GM12878 (cell line): ENCODE results near the gene PLIN3. TPM values are rescaled to one million over a fixed set of nuclear protein-coding genes. Genes with fewer than 3 reads are reported as not detected.

Experiments
- ASH2L ChIP-seq: fragments of 300-600, 200-600 bp; sonication (generic); IDR thresholded peaks from 2 replicates; pipeline ENCODE4 v1.6.1; 2017; ENCODE audit warnings: low read depth, mild to moderate bottlenecking, borderline replicate concordance
- CBX5 ChIP-seq: sonication (generic); IDR thresholded peaks from 2 replicates; pipeline ENCODE4 v1.6.1; 2016; ENCODE audit warnings: low read depth, moderate library complexity, mild to moderate bottlenecking, inconsistent platforms
- FOS ChIP-seq: IDR thresholded peaks from 3 replicates; pipeline ENCODE4 v1.6.1; 2011; ENCODE audit warnings: borderline replicate concordance; ENCODE audit not compliant: insufficient read length; ENCODE audit errors: extremely low read depth
- GABPA ChIP-seq: IDR thresholded peaks from 2 replicates; pipeline ENCODE4 v1.6.1; 2014; ENCODE audit warnings: antibody characterized with exemption, low read depth, mild to moderate bottlenecking, inconsistent platforms
- NFIC ChIP-seq: IDR thresholded peaks from 2 replicates; pipeline ENCODE4 v1.6.1; 2012; ENCODE audit warnings: low read depth, mild to moderate bottlenecking, inconsistent platforms, low read length, moderate library complexity
- PAX8 ChIP-seq: fragments of 450-650 bp; IDR thresholded peaks from 2 replicates; pipeline ENCODE4 v1.6.1; 2017; ENCODE audit warnings: mild to moderate bottlenecking, moderate library complexity
- RBBP5 ChIP-seq: fragments of 200-600 bp; sonication (generic); conservative IDR thresholded peaks from 2 replicates; pipeline ENCODE4 v1.6.1; 2016
- SIX5 ChIP-seq: IDR thresholded peaks from 2 replicates; pipeline ENCODE4 v1.6.1; 2011; ENCODE audit warnings: mild to moderate bottlenecking, low read depth, low read length, moderate library complexity; ENCODE audit not compliant: severe bottlenecking
- TCF12 ChIP-seq: IDR thresholded peaks from 2 replicates; pipeline ENCODE4 v1.6.1; 2011; ENCODE audit warnings: low read depth, mild to moderate bottlenecking, low read length
- YBX1 ChIP-seq: fragments of 450-650 bp; IDR thresholded peaks from 2 replicates; pipeline ENCODE4 v1.6.1; 2016; ENCODE audit warnings: antibody characterized with exemption
- YY1 ChIP-seq: IDR thresholded peaks from 2 replicates; pipeline ENCODE4 v1.6.1; 2011; ENCODE audit warnings: low read depth, mild to moderate bottlenecking, low read length
- ZBED1 ChIP-seq: IDR thresholded peaks from 2 replicates; pipeline ENCODE4 v1.6.1; 2016; ENCODE audit warnings: borderline replicate concordance
- ZNF384 ChIP-seq: IDR thresholded peaks from 2 replicates; pipeline ENCODE4 v1.6.1; 2012; ENCODE audit warnings: low read depth, mild to moderate bottlenecking, low read length, improper control_type of control experiment, borderline replicate concordance
- polyA plus RNA-seq, 11 experiments: library from polyadenylated mRNA; depleted of rRNA in 4 of 11; unstranded in 6 of 11; stranded (reverse) in 5 of 11; fragments of >200 nt; fragmentation: Nextera tagmentation in 4 of 11; fragmentation: Illumina TruSeq in 1 of 11; extraction: Ambion mirVana in 4 of 11; extraction: Trizol in 1 of 11; gene quantifications; 1 replicate in 1 of 11; 2 replicates in 10 of 11; pipeline versions ENCODE4 v1.2.1 to v1.2.3, GENCODE V29; 2011 to 2016; ENCODE audit warnings: inconsistent platforms in 2 of 11, missing spikeins in 2 of 11, low read depth in 1 of 11
- total RNA-seq, 4 experiments: library from RNA; depleted of rRNA in 3 of 4; stranded (reverse); fragments of >200 nt in 3 of 4; fragmentation: Illumina TruSeq in 1 of 4; extraction: Trizol in 1 of 4; gene quantifications; 2 replicates each; pipeline versions ENCODE4 v1.2.1 to v1.2.3, GENCODE V29; 2013 to 2021
- TF ChIP-seq, protein P1 (sequence below): fragments of 150-350 bp; IDR thresholded peaks from 2 replicates; pipeline ENCODE4 v1.6.1; 2014; ENCODE audit warnings: mild to moderate bottlenecking, low read depth, low read length
- TF ChIP-seq, protein P2 (sequence below): IDR thresholded peaks from 2 replicates; pipeline ENCODE4 v1.6.1; 2011; ENCODE audit warnings: mild to moderate bottlenecking, low read depth, low read length, moderate library complexity; ENCODE audit not compliant: insufficient replicate concordance
- TF ChIP-seq, protein P3 (sequence below): fragments of 450-650 bp; IDR thresholded peaks from 2 replicates; pipeline ENCODE4 v1.6.1; 2018; ENCODE audit warnings: mild to moderate bottlenecking, low read depth, moderate library complexity; ENCODE audit not compliant: partially characterized antibody
- TF ChIP-seq, protein P4 (sequence below): fragments of 450-650 bp; IDR thresholded peaks from 2 replicates; pipeline ENCODE4 v1.6.1; 2017; ENCODE audit warnings: mild to moderate bottlenecking, moderate library complexity

Gene PLIN3
- total and polyA plus RNA-seq, 10 of the 15 experiments (the other 5 are each of a cell fraction or from before 2014, with no cell fraction given): 7.7 to 71.4 (median 66.8) TPM

DNA sequence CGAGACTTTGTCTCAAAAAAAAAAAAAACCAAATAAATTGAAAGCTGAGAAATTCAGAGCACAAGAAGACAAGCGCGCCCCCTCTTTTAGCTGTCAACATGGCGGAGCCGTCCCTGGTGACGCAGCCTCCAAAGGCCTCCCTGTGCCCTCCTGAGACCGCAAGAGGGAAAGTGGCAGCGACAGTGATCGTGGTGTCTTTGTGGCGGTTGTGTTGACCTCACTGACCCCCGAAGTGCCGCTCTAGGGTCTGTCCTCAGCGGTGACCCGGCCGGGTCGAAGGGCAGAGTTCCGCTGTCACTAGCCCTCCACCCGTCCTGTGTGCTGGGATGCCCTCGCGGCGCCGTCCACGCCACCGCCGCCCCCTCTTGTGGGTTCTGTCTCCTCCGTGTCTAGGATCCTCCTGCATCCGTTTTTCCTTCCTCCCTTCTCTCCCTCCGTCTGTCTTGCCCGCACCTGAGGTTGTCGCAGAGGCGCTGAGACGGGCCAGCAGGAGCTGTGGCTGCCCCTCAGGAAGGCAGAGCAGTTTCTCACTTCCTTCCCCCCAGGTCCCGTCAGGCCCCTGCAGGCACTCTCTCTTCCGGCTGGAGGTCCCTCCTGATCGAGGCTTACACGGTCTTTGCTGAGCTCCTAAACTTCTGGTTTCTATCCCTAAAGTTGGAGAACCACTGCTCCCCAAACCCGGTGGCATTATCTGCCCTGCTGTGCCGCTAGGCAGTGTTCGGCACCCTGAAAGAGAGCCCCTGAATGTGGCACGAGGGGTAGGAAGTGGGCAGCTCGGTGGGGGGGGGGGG lies 49.0 kb upstream of the PLIN3 start (continued):
- TF ChIP-seq, protein P1, sequence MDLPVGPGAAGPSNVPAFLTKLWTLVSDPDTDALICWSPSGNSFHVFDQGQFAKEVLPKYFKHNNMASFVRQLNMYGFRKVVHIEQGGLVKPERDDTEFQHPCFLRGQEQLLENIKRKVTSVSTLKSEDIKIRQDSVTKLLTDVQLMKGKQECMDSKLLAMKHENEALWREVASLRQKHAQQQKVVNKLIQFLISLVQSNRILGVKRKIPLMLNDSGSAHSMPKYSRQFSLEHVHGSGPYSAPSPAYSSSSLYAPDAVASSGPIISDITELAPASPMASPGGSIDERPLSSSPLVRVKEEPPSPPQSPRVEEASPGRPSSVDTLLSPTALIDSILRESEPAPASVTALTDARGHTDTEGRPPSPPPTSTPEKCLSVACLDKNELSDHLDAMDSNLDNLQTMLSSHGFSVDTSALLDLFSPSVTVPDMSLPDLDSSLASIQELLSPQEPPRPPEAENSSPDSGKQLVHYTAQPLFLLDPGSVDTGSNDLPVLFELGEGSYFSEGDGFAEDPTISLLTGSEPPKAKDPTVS: no peak
- TF ChIP-seq PAX8 (no peak), NFIC (no peak), YBX1 (no peak), TCF12 (no peak), ZBED1 (no peak), GABPA (no peak), SIX5 (no peak), CBX5 (no peak), ZNF384 (no peak), RBBP5 (no peak), YY1 (peak; percentile 68; the same call in 1 of the 2 replicates), ASH2L (no peak), FOS (no peak)
- TF ChIP-seq, protein P2, sequence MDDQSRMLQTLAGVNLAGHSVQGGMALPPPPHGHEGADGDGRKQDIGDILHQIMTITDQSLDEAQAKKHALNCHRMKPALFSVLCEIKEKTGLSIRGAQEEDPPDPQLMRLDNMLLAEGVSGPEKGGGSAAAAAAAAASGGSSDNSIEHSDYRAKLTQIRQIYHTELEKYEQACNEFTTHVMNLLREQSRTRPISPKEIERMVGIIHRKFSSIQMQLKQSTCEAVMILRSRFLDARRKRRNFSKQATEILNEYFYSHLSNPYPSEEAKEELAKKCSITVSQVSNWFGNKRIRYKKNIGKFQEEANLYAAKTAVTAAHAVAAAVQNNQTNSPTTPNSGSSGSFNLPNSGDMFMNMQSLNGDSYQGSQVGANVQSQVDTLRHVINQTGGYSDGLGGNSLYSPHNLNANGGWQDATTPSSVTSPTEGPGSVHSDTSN: no peak
- TF ChIP-seq, protein P3, sequence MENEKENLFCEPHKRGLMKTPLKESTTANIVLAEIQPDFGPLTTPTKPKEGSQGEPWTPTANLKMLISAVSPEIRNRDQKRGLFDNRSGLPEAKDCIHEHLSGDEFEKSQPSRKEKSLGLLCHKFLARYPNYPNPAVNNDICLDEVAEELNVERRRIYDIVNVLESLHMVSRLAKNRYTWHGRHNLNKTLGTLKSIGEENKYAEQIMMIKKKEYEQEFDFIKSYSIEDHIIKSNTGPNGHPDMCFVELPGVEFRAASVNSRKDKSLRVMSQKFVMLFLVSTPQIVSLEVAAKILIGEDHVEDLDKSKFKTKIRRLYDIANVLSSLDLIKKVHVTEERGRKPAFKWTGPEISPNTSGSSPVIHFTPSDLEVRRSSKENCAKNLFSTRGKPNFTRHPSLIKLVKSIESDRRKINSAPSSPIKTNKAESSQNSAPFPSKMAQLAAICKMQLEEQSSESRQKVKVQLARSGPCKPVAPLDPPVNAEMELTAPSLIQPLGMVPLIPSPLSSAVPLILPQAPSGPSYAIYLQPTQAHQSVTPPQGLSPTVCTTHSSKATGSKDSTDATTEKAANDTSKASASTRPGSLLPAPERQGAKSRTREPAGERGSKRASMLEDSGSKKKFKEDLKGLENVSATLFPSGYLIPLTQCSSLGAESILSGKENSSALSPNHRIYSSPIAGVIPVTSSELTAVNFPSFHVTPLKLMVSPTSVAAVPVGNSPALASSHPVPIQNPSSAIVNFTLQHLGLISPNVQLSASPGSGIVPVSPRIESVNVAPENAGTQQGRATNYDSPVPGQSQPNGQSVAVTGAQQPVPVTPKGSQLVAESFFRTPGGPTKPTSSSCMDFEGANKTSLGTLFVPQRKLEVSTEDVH: no peak
- TF ChIP-seq, protein P4, sequence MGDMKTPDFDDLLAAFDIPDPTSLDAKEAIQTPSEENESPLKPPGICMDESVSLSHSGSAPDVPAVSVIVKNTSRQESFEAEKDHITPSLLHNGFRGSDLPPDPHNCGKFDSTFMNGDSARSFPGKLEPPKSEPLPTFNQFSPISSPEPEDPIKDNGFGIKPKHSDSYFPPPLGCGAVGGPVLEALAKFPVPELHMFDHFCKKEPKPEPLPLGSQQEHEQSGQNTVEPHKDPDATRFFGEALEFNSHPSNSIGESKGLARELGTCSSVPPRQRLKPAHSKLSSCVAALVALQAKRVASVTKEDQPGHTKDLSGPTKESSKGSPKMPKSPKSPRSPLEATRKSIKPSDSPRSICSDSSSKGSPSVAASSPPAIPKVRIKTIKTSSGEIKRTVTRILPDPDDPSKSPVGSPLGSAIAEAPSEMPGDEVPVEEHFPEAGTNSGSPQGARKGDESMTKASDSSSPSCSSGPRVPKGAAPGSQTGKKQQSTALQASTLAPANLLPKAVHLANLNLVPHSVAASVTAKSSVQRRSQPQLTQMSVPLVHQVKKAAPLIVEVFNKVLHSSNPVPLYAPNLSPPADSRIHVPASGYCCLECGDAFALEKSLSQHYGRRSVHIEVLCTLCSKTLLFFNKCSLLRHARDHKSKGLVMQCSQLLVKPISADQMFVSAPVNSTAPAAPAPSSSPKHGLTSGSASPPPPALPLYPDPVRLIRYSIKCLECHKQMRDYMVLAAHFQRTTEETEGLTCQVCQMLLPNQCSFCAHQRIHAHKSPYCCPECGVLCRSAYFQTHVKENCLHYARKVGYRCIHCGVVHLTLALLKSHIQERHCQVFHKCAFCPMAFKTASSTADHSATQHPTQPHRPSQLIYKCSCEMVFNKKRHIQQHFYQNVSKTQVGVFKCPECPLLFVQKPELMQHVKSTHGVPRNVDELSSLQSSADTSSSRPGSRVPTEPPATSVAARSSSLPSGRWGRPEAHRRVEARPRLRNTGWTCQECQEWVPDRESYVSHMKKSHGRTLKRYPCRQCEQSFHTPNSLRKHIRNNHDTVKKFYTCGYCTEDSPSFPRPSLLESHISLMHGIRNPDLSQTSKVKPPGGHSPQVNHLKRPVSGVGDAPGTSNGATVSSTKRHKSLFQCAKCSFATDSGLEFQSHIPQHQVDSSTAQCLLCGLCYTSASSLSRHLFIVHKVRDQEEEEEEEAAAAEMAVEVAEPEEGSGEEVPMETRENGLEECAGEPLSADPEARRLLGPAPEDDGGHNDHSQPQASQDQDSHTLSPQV: no peak
